ENCODE measurements around the gene NAT16. TPM values are rescaled to one million over a fixed set of nuclear protein-coding genes. Genes with fewer than 3 reads are reported as not detected.

Gene NAT16
- total and polyA plus RNA-seq, 2 of the 8 experiments (the other 6 are each of a cell fraction or from before 2014, with no cell fraction given): 0.26 to 0.84 TPM

DNA sequence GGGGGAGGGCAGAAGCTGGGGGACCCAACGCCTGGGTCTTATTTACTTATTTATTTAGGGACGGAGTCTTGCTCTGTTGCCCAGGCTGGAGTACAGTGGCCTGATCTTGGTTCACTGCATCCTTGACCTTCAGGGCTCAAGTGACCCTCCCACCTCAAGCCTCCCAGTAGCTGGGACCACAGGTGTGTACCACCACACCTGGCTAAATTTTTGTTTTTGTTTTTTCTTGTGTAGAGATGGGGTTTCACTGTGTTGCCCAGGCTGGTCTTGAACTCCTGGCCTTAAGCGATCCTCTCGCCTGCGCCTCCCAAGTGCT lies 22.5 kb upstream of the NAT16 start:
- Histone ChIP-seq H3K79me1 (ENCODE audit: low read depth, low read length) (no peaks in the 10 kb centered on the region), H4K5ac (ENCODE audit: insufficient read length, low read depth, low read length) (no peak overlapping the region), H2AK5ac (ENCODE audit: low read depth, low read length) (no peak overlapping the region), H3K4me2 (ENCODE audit: insufficient read depth in 1 of 2, low read depth in 2 of 2, low read length in 2 of 2) (peak overlapping the region; percentile 59 to 67), H4K20me1 (replicated peaks in 1 of 2; ENCODE audit: control insufficient read depth in 1 of 2, insufficient read depth in 2 of 2, low read length in 2 of 2) (peaks cover 0 to 2% of the 10 kb centered on the region in 2 experiments), H3K27ac (ENCODE audit: low read depth, low read length) (no peak overlapping the region), H3K79me2 (ENCODE audit: control insufficient read depth in 1 of 2, insufficient read depth in 2 of 2, low read length in 2 of 2) (no peaks in the 10 kb centered on the region), H2BK12ac (ENCODE audit: low read depth, low read length) (0 out of 2 replicates have a peak overlapping the region, but pooled peaks have one; percentile 60), H4K8ac (ENCODE audit: extremely low read depth, insufficient read depth, low read length) (peak overlapping the region; percentile 72; the same call in 1 of the 2 replicates), H4K91ac (replicated peaks; ENCODE audit: insufficient read length, low read length) (no peak overlapping the region), H2BK120ac (replicated peaks; ENCODE audit: low read depth, low read length) (no peak overlapping the region), H3K23me2 (ENCODE audit: low read depth, low read length) (peaks cover 8% of the 10 kb centered on the region; the same call in 1 of the 2 replicates), H3K36me3 (ENCODE audit: control insufficient read depth in 2 of 4, insufficient read depth in 4 of 4, low read length in 3 of 4) (no peaks in the 10 kb centered on the region), H3K18ac (ENCODE audit: extremely low read depth, low read length) (no peak overlapping the region), H3K4me3 (ENCODE audit: extremely low read depth in 1 of 4, insufficient read depth in 2 of 4, low read depth in 3 of 4, low read length in 4 of 4) (peak overlapping the region in 2 of 4 experiments; percentile 39 to 60; a peak in 3 of 8 replicates), H2BK20ac (ENCODE audit: low read length) (0 out of 2 replicates have a peak overlapping the region, but pooled peaks have one; percentile 23), H3K4ac (replicated peaks; ENCODE audit: insufficient read length, low read depth, low read length) (no peak overlapping the region), H2AFZ (ENCODE audit: low read length) (no peak overlapping the region), H3K56ac (replicated peaks; ENCODE audit: insufficient read length, low read depth, low read length) (no peak overlapping the region), H3K27me3 (replicated peaks in 1 of 4; ENCODE audit: control insufficient read depth in 3 of 4, extremely low read depth in 1 of 4, insufficient read depth in 3 of 4, low read length in 3 of 4) (peaks cover 0 to 16% (median 9%) of the 10 kb centered on the region in 4 experiments; a peak in 5 of 7 replicates), H2BK5ac (ENCODE audit: low read depth, low read length) (peak overlapping the region; percentile 52; the same call in 1 of the 2 replicates), H2BK15ac (ENCODE audit: low read length) (no peak overlapping the region), H3K14ac (ENCODE audit: insufficient read length) (no peak overlapping the region), H3K23ac (ENCODE audit: insufficient read length) (no peak overlapping the region), H3K9me3 (ENCODE audit: insufficient read depth in 2 of 2, low read depth in 1 of 2, low read length in 1 of 2) (no peaks in the 10 kb centered on the region), H3K9ac (replicated peaks in 1 of 4; ENCODE audit: extremely low read depth in 1 of 4, low read depth in 3 of 4, low read length in 3 of 4) (no peak overlapping the region), H3K4me1 (replicated peaks in 1 of 4; ENCODE audit: control insufficient read depth in 3 of 4, insufficient read depth in 4 of 4, low read length in 3 of 4) (peaks cover 5 to 21% (median 14%) of the 10 kb centered on the region in 4 experiments)
- CTCF ChIA-PET (ENCODE audit: partially characterized antibody): interaction anchor here (0.8 to 3.0 kb wide), 7 partner anchors 11 to 80 kb away, joined by 3 to 22 read pairs (median 4); partner anchors contain the start of genes PLOD3 and ZNHIT1
- TF ChIP-seq, protein P1, sequence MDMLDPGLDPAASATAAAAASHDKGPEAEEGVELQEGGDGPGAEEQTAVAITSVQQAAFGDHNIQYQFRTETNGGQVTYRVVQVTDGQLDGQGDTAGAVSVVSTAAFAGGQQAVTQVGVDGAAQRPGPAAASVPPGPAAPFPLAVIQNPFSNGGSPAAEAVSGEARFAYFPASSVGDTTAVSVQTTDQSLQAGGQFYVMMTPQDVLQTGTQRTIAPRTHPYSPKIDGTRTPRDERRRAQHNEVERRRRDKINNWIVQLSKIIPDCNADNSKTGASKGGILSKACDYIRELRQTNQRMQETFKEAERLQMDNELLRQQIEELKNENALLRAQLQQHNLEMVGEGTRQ (IDR thresholded peaks at IDR 0.05; ENCODE audit: low read length): no peak
- TF ChIP-seq HDAC2 (IDR thresholded peaks at IDR 0.05; ENCODE audit: borderline replicate concordance in 1 of 2, low read depth in 2 of 2, low read length in 2 of 2): 0 out of 4 replicates have a peak, but pooled peaks of 1 of the 2 experiments have one; percentile 9
- FAIRE-seq (no peak), DNase-seq (ENCODE audit: low read depth in 1 of 2, low spot score in 2 of 2) (no peak)
- POLR2A ChIA-PET (ENCODE audit: partially characterized antibody): interaction anchor here (1.0 to 4.5 kb wide), 7 partner anchors 10 to 96 kb away, joined by 3 to 17 read pairs (median 6); partner anchors contain the start of genes PLOD3 and ZNHIT1
- 87% methylated on average over 5 of the region's 5 CpGs; no CpG with 5 or more reads in 1 of the 2 experiments for WGBS, 2 experiments (ENCODE audit: extremely low coverage in 1 of 2, insufficient coverage in 1 of 2, insufficient read length in 1 of 2, insufficient replicate concordance in 2 of 2, low coverage in 1 of 2, low lambda C conversion rate in 2 of 2, missing lambda C conversion rate in 1 of 2)

All from H1 (cell line).